Neural progenitor cell (in vitro differentiated cells): ENCODE results near the gene FAM149B1.

Experiments used
- CTCF ChIP-seq: fragments of 200-600 bp; sonication (generic); IDR thresholded peaks from 2 replicates; pipeline ENCODE4 v1.5.1; 2017; ENCODE audit warnings: antibody characterized with exemption, mild to moderate bottlenecking
- EZH2 ChIP-seq: fragments of 200-600 bp; sonication (generic); IDR thresholded peaks from 2 replicates; pipeline ENCODE4 v1.6.1; 2017; ENCODE audit warnings: antibody characterized with exemption, mild to moderate bottlenecking, moderate library complexity

GRCh38 chr10:73169320-73169719 is 1.4 kb downstream of the FAM149B1 start:
- TF ChIP-seq CTCF: no peak
- TF ChIP-seq EZH2: no peak
